Choroid plexus epithelial cell (primary cell): Measurements from ENCODE around the gene INPP4A.

Experiments used
- DNase-seq: peaks from one replicate; pipeline ENCODE4 v3.0.0-alpha.2; 2010; ENCODE audit warnings: low read depth
- H3K4me3 ChIP-seq: 2 replicates; pipeline ENCODE4 v1.5.1; 2011; ENCODE audit warnings: low read depth, mild to moderate bottlenecking, control low read depth, low read length, moderate library complexity
- CTCF ChIP-seq: conservative IDR thresholded peaks from 2 replicates; pipeline ENCODE4 v1.5.1; 2011; ENCODE audit warnings: low read depth, mild to moderate bottlenecking, control low read depth, inconsistent platforms, low read length, moderate library complexity

The INPP4A gene

GRCh38 chr2:98579926-98580325 lies 135.3 kb downstream of the INPP4A start:
- no peak for DNase-seq
- TF ChIP-seq CTCF = no peak
- H3K4me3 ChIP-seq = no peak overlapping the region

GRCh38 chr2:98580656-98581284 lies 136.1 kb downstream of the INPP4A start:
- no peak overlapping the region for H3K4me3 ChIP-seq
- TF ChIP-seq CTCF = no peak
- DNase-seq = no peak

GRCh38 chr2:98582523-98582922 lies 137.9 kb downstream of the INPP4A start:
- no peak overlapping the region for H3K4me3 ChIP-seq

GRCh38 chr2:98583276-98583675 lies 138.6 kb downstream of the INPP4A start:
- no peak for DNase-seq
- no peak overlapping the region for H3K4me3 ChIP-seq
- no peak for TF ChIP-seq CTCF

More at GRCh38 chr2:98582523-98582922, 137.9 kb downstream of the INPP4A start:
- TF ChIP-seq CTCF = no peak
- DNase-seq = no peak

- no peak for TF ChIP-seq CTCF
- no peak for DNase-seq
- H3K4me3 ChIP-seq = no peak overlapping the region
Observed at GRCh38 chr2:98583816-98584618, 139.4 kb downstream of the INPP4A start.

- DNase-seq = no peak
- H3K4me3 ChIP-seq = no peak overlapping the region
- no peak for TF ChIP-seq CTCF
Observed at GRCh38 chr2:98585386-98585785, 140.7 kb downstream of the INPP4A start.
